HepG2 (cell line): ENCODE data around the gene SRSF2. TPM values are rescaled to one million over a fixed set of nuclear protein-coding genes. Genes with fewer than 3 reads are reported as not detected.
A peak's percentile ranks its signal among the peaks of the same experiment; 100 is the strongest.

ENCODE experiments used
- ATAC-seq: fragments of 200-7000 bp; cut with Tn5 transposase; 3 replicates; pipeline ENCODE4 v1.9.1; 2020; ENCODE audit warnings: mild to moderate bottlenecking, moderate library complexity
- BruUV-seq: library from RNA; stranded (reverse); fragments of 400-500 nt; replicated peaks from 2 replicates; lab custom pipeline; 2021; lab: Mats Ljungman, UMichigan
- CTCF ChIA-PET: fragments of 300-600 bp; formaldehyde crosslinking; extraction: SDS; loops from one replicate; lab custom pipeline; 2021; ENCODE audit warnings: low total read pairs, inconsistent platforms, low intra/inter-chr PET ratio; lab: Yijun Ruan, JAX
- POLR2A ChIA-PET: fragments of 350-600 bp; sonication (Branson Sonifier 250); formaldehyde crosslinking; loops from one replicate; lab custom pipeline; 2020; ENCODE audit warnings: antibody characterized with exemption, inconsistent platforms; lab: Yijun Ruan, JAX
- DNase-seq: peaks from one replicate; pipeline ENCODE4 v3.0.0-alpha.2; 2015; ENCODE audit warnings: low spot score
- FAIRE-seq: peaks from 3 replicates; lab custom pipeline; 2011; peaks lifted over from hg19 to GRCh38; lab: Jason Lieb, UNC
- H2AFZ ChIP-seq: one replicate; pipeline ENCODE4 v1.6.1; 2011; ENCODE audit warnings: low read length, inconsistent platforms
- H3K27ac ChIP-seq: fragments of 300-600 bp; 3 replicates; pipeline ENCODE4 v1.8.0; 2011; ENCODE audit warnings: mixed run types, mild to moderate bottlenecking, mixed read lengths, low read length, inconsistent platforms; ENCODE audit not compliant: insufficient read depth; ENCODE audit errors: extremely low read length
- H3K27me3 ChIP-seq, 2 experiments: fragments of 200-600 bp in 1 of 2; 2 replicates in 1 of 2; 3 replicates in 1 of 2; pipeline versions ENCODE4 v1.6.0 to v1.8.0; 2011; ENCODE audit warnings: low read length in 2 of 2, mild to moderate bottlenecking in 2 of 2, moderate library complexity in 2 of 2, inconsistent platforms in 1 of 2; ENCODE audit not compliant: insufficient read depth in 2 of 2, control insufficient read depth in 1 of 2
- H3K36me3 ChIP-seq, 2 experiments: fragments of 200-600 bp in 1 of 2; replicated peaks in 1 of 2; 2 replicates in 1 of 2; 3 replicates in 1 of 2; pipeline versions ENCODE4 v1.5.1 to v1.8.0; 2011; ENCODE audit warnings: low read length in 2 of 2, inconsistent platforms in 1 of 2; ENCODE audit not compliant: insufficient read depth in 2 of 2, control insufficient read depth in 1 of 2
- H3K4me1 ChIP-seq: 2 replicates; pipeline ENCODE4 v1.5.1; 2012; ENCODE audit warnings: low read length, inconsistent platforms; ENCODE audit not compliant: insufficient read depth
- H3K4me2 ChIP-seq: 2 replicates; pipeline ENCODE4 v1.6.0; 2011; ENCODE audit warnings: low read depth, low read length, inconsistent platforms
- H3K4me3 ChIP-seq, 3 experiments: fragments of 200-600 bp in 1 of 3; sonication (generic), shearing (Covaris generic) in 1 of 3; replicated peaks in 1 of 3; 2 replicates each; pipeline ENCODE4 v1.5.1; 2011 to 2016; ENCODE audit warnings: low read length in 3 of 3, inconsistent platforms in 2 of 3, low read depth in 2 of 3, mild to moderate bottlenecking in 2 of 3, control low read depth in 1 of 3, mixed read lengths in 1 of 3; ENCODE audit not compliant: insufficient read depth in 1 of 3
- H3K79me2 ChIP-seq: one replicate; pipeline ENCODE4 v1.6.1; 2011; ENCODE audit warnings: low read length, inconsistent platforms; ENCODE audit not compliant: insufficient read depth
- H3K9ac ChIP-seq: 2 replicates; pipeline ENCODE4 v1.6.0; 2011; ENCODE audit warnings: mild to moderate bottlenecking, low read depth, low read length, inconsistent platforms; ENCODE audit not compliant: insufficient read depth
- H3K9me3 ChIP-seq: 2 replicates; pipeline ENCODE4 v1.5.1; 2012; ENCODE audit warnings: mild to moderate bottlenecking, low read length
- H4K20me1 ChIP-seq: 2 replicates; pipeline ENCODE4 v1.6.0; 2011; ENCODE audit warnings: inconsistent platforms, mild to moderate bottlenecking, low read length, moderate library complexity; ENCODE audit not compliant: insufficient read depth
- CCDC6 ChIP-seq: sonication (generic); formaldehyde crosslinking; IDR thresholded peaks from 2 replicates; pipeline ENCODE4 v1.8.1; 2022; ENCODE audit warnings: mild to moderate bottlenecking, missing genetic modification reagents, moderate library complexity
- GABPA ChIP-seq, 2 experiments: IDR thresholded peaks; 2 replicates each; pipeline ENCODE4 v1.6.1; 2011 to 2016; ENCODE audit warnings: low read depth in 2 of 2, low read length in 1 of 2, missing biosample characterization in 1 of 2, missing genetic modification characterization in 1 of 2
- KAT7 ChIP-seq: IDR thresholded peaks from 2 replicates; pipeline ENCODE4 v1.6.1; 2018; ENCODE audit warnings: borderline replicate concordance, missing compliant biosample characterization
- MED1 ChIP-seq: sonication (generic); formaldehyde crosslinking; IDR thresholded peaks from 2 replicates; pipeline ENCODE4 v1.4.0; 2020; ENCODE audit warnings: missing genetic modification reagents
- MEF2D ChIP-seq: sonication (generic); formaldehyde crosslinking; IDR thresholded peaks from 2 replicates; pipeline ENCODE4 v1.5.1; 2020; ENCODE audit warnings: mild to moderate bottlenecking, missing genetic modification reagents
- NFIC ChIP-seq: IDR thresholded peaks from 2 replicates; pipeline ENCODE4 v1.6.1; 2012; ENCODE audit warnings: mild to moderate bottlenecking, low read length, inconsistent platforms
- PHF5A ChIP-seq: IDR thresholded peaks from one replicate; pipeline ENCODE4 v1.6.1; 2018; ENCODE audit warnings: low read depth, missing genetic modification reagents; ENCODE audit not compliant: unreplicated experiment
- POLR2A ChIP-seq, 2 experiments: IDR thresholded peaks; 2 replicates each; pipeline ENCODE4 v1.6.1; 2011; ENCODE audit warnings: low read depth in 2 of 2, low read length in 2 of 2, mild to moderate bottlenecking in 1 of 2, moderate library complexity in 1 of 2; ENCODE audit not compliant: insufficient read depth in 1 of 2
- POLR2AphosphoS5 ChIP-seq: IDR thresholded peaks from 2 replicates; pipeline ENCODE4 v1.6.1; 2012; ENCODE audit warnings: low read depth, low read length
- RBFOX2 ChIP-seq: fragments of 200-400 bp; formaldehyde crosslinking; IDR thresholded peaks from 2 replicates; pipeline ENCODE4 v1.6.1; 2017; ENCODE audit warnings: low read depth, mild to moderate bottlenecking, low read length
- RBM22 ChIP-seq: fragments of 200-400 bp; formaldehyde crosslinking; optimal IDR thresholded peaks from 2 replicates; pipeline ENCODE3; 2017; ENCODE audit warnings: mild to moderate bottlenecking, low read length, moderate library complexity
- SAP130 ChIP-seq: IDR thresholded peaks from 2 replicates; pipeline ENCODE4 v1.6.1; 2016; ENCODE audit warnings: low read depth
- YEATS4 ChIP-seq: sonication (generic); formaldehyde crosslinking; IDR thresholded peaks from 2 replicates; pipeline ENCODE4 v1.4.0; 2020; ENCODE audit warnings: missing genetic modification reagents, borderline replicate concordance
- ZBTB2 ChIP-seq: sonication (generic); formaldehyde crosslinking; IDR thresholded peaks from 2 replicates; pipeline ENCODE4 v1.8.0; 2022; ENCODE audit warnings: low read depth, missing genetic modification reagents
- ZBTB38 ChIP-seq: sonication (generic); formaldehyde crosslinking; IDR thresholded peaks from 2 replicates; pipeline ENCODE4 v1.5.1; 2020; ENCODE audit warnings: mild to moderate bottlenecking, missing genetic modification reagents
- ZC3H13 ChIP-seq: sonication (generic); formaldehyde crosslinking; IDR thresholded peaks from 2 replicates; pipeline ENCODE4 v1.8.1; 2023; ENCODE audit warnings: mild to moderate bottlenecking, missing genetic modification reagents, moderate library complexity
- ZSCAN22 ChIP-seq: sonication (generic); formaldehyde crosslinking; IDR thresholded peaks from 2 replicates; pipeline ENCODE4 v1.4.0; 2020; ENCODE audit warnings: mild to moderate bottlenecking, missing genetic modification reagents
- WGBS: methylation state at CpG from one replicate; pipeline ENCODE4 v1.1.6; 2017; ENCODE audit warnings: low lambda C conversion rate; 5-methylcytosine and 5-hydroxymethylcytosine counted together
- in situ Hi-C: cut with HindIII; loops from 2 replicates; pipeline ENCODE4 v1.10.0; 2017; ENCODE audit warnings: low pct_unique_long_range_greater_than_20kb; ENCODE audit not compliant: extremely low pct_ligation_motif_present
- intact Hi-C: fragments of 100-400 bp; cut with micrococcal nuclease; formaldehyde crosslinking; loops from one replicate; pipeline ENCODE4 v1.10.0; 2022; ENCODE audit not compliant: unreplicated experiment
- polyA plus RNA-seq, 8 experiments: library from polyadenylated mRNA; depleted of rRNA in 3 of 8; stranded (reverse) in 7 of 8; unstranded in 1 of 8; fragments of >200 nt; fragmentation: Illumina TruSeq in 4 of 8; extraction: Trizol in 4 of 8; gene quantifications; 2 replicates each; pipeline versions ENCODE4 v1.2.1 to v1.2.3, GENCODE V29; 2011 to 2016; ENCODE audit warnings: low read depth in 4 of 8, missing spikeins in 1 of 8, mixed read lengths in 1 of 8; ENCODE audit not compliant: insufficient read depth in 1 of 8
- total RNA-seq, 5 experiments: library from RNA; depleted of rRNA; stranded (reverse); fragments of >200 nt; fragmentation: Illumina TruSeq; extraction: Trizol; gene quantifications; 2 replicates each; pipeline ENCODE4 v1.2.3, GENCODE V29; 2016; ENCODE audit warnings: low read depth in 1 of 5
- TF ChIP-seq, protein P1 (sequence below): sonication (generic); formaldehyde crosslinking; IDR thresholded peaks from 2 replicates; pipeline ENCODE4 v1.5.0; 2020; ENCODE audit warnings: missing genetic modification reagents
- TF ChIP-seq, protein P2 (sequence below): IDR thresholded peaks from 2 replicates; pipeline ENCODE4 v1.6.1; 2016; ENCODE audit warnings: missing biosample characterization, missing genetic modification reagents, low read depth

SRSF2 gene
- total and polyA plus RNA-seq, 2 of the 13 experiments (the other 11 are each of a cell fraction or from before 2014, with no cell fraction given), result 306 to 319 TPM

GRCh38 chr17:76734080-76734840 lies 2.9 kb downstream of the SRSF2 start:
- Histone ChIP-seq H3K4me2 (peak overlapping the region; percentile 88), H4K20me1 (peaks cover 35% of the 10 kb centered on the region), H3K9me3 (no peaks in the 10 kb centered on the region), H3K36me3 (peaks cover 12 to 35% of the 10 kb centered on the region in 2 experiments), H3K4me3 (peak overlapping the region; percentile 93 to 100 (median 100)), H3K9ac (peak overlapping the region; percentile 100), H3K27ac (peak overlapping the region; percentile 96), H3K4me1 (peaks cover 47% of the 10 kb centered on the region), H3K27me3 (peaks cover 0 to 3% of the 10 kb centered on the region in 2 experiments; a peak in 1 of 5 replicates), H2AFZ (no peak overlapping the region), H3K79me2 (peaks cover 66% of the 10 kb centered on the region)
- ATAC-seq (no peak), DNase-seq (no peak), FAIRE-seq (no peak)
- no TSS peak for BruUV-seq
- intact Hi-C loops (no loop called here), in situ Hi-C loops (no loop called here)
- POLR2A ChIA-PET, result interaction anchor here (0.9 to 4.1 kb wide), 2 partner anchors 7 to 201 kb away, joined by 3 to 71 read pairs; partner anchors contain the start of genes JMJD6 and METTL23
- CTCF ChIA-PET, result no interaction called here
- WGBS, result 45% methylated on average over 8 of the region's 8 CpGs
- TF ChIP-seq NFIC (0 out of 2 replicates have a peak, but pooled peaks have one; percentile 29), MEF2D (CRISPR knock-in tag) (no peak), ZBTB2 (CRISPR knock-in tag) (no peak), KAT7 (CRISPR knock-in tag) (0 out of 2 replicates have a peak, but pooled peaks have one; percentile 32), CCDC6 (CRISPR knock-in tag) (peak; percentile 45; the same call in 1 of the 2 replicates), SAP130 (peak; percentile 58), MED1 (CRISPR knock-in tag) (0 out of 2 replicates have a peak, but pooled peaks have one; percentile 17), YEATS4 (no peak), ZC3H13 (CRISPR knock-in tag) (no peak), RBM22 (peak; percentile 94), ZBTB38 (CRISPR knock-in tag) (peak; percentile 63; the same call in 1 of the 2 replicates), POLR2A (IDR thresholded peaks at IDR 0.05; ENCODE audit: insufficient read depth in 1 of 2, low read depth in 2 of 2, low read length in 2 of 2) (peak in 1 of 2 experiments; percentile 60; a peak in 2 of 4 replicates), PHF5A (CRISPR knock-in tag) (peak; percentile 21), RBFOX2 (peak; percentile 54), ZSCAN22 (no peak), POLR2AphosphoS5 (0 out of 2 replicates have a peak, but pooled peaks have one; percentile 16), GABPA (IDR thresholded peaks at IDR 0.05; ENCODE audit: low read depth, low read length) (no peak), GABPA (CRISPR knock-in tag; IDR thresholded peaks at IDR 0.05; ENCODE audit: low read depth) (no peak)
- TF ChIP-seq, protein P1, sequence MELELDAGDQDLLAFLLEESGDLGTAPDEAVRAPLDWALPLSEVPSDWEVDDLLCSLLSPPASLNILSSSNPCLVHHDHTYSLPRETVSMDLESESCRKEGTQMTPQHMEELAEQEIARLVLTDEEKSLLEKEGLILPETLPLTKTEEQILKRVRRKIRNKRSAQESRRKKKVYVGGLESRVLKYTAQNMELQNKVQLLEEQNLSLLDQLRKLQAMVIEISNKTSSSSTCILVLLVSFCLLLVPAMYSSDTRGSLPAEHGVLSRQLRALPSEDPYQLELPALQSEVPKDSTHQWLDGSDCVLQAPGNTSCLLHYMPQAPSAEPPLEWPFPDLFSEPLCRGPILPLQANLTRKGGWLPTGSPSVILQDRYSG (CRISPR knock-in tag), result no peak
- TF ChIP-seq, protein P2, sequence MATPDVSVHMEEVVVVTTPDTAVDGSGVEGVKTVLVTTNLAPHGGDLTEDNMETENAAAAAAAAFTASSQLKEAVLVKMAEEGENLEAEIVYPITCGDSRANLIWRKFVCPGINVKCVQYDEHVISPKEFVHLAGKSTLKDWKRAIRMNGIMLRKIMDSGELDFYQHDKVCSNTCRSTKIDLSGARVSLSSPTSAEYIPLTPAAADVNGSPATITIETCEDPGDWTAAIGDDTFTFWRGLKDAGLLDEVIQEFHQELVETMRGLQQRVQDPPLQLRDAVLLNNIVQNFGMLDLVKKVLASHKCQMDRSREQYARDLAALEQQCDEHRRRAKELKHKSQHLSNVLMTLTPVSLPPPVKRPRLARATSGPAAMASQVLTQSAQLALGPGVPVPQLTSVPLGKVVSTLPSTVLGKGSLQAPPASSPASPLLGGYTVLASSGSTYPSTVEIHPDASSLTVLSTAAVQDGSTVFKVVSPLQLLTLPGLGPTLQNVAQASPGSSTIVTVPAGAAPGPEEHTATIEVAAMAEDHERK, result no peak
